Ovary (tissue), 3 donors: Measurements from ENCODE around the gene ACTN2.

Experiments
- CTCF ChIP-seq, 3 donors: fragments of 450-650 bp in 2 of 3; fragments of 200-600 bp in 1 of 3; IDR thresholded peaks; one replicate each; pipeline versions ENCODE4 v1.5.1 to v1.8.0; 2016 to 2022; ENCODE audit warnings: antibody characterized with exemption in 3 of 3, mild to moderate bottlenecking in 1 of 3
- POLR2A ChIP-seq: fragments of 450-650 bp; IDR thresholded peaks from one replicate; pipeline ENCODE4 v1.6.1; 2017; ENCODE audit warnings: antibody characterized with exemption, mild to moderate bottlenecking, moderate library complexity
- donor health status: DM: no; HTN: no; CAD: no.

DNA sequence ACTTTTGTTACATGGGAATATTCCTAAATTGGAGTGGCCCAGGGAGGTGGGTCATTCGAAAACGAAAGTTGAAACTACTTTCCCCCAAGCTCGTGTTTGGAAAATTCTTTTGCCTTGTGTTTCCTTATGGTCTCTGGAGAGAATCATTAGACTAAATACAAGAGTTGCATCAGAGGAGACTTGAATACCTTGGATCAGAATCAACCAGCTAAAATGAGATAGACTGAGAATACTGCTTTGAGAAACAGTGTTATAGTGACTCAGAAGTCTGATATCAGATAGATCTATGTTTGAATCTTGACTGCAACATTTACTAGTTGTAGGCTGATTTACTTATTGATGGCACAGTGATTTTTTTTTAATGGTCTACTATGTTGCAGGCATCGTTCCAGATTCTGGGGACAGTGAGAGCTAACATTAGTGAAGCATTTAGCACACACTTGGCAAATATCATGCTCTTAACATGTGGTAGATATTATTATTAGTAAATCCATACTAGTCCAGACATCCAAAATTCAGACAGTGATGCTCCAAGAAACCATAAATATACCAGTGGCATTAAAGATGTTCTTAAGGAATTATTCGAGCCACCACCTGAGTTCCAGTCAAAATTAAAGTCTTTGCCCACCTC is 12.9 kb upstream of the ACTN2 start:
- TF ChIP-seq CTCF (IDR thresholded peaks at IDR 0.05) (no peak), POLR2A (no peak)
